HG03457 (cell line): ENCODE data around the gene SPOCK1.

Experiments used
- ATAC-seq: cut with Tn5 transposase; IDR thresholded peaks from one replicate; pipeline ENCODE4 v1.9.1; 2021; ENCODE audit warnings: moderate number of reproducible peaks; ENCODE audit not compliant: unreplicated experiment

SPOCK1 gene

DNA sequence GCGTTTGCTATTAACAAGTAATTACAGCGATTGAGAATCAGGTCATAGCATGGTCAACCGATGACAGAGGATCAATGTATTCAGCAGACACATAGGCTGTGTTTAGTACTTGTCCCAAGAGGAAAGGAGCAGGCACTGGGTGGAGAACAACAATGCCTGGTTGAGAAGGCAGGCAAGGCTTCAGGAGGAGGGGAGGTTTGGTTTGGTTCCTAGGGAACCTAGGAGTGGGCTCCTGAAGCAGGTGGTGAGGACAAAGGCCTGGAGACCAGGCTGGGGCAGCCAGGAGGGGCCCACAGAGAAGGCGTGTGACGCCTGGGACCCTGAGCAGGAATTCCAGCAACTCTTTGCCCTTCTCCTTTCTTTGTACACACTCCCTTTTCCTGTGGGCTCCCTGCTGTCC is 195.6 kb downstream of the SPOCK1 start:
- ATAC-seq = no peak

DNA sequence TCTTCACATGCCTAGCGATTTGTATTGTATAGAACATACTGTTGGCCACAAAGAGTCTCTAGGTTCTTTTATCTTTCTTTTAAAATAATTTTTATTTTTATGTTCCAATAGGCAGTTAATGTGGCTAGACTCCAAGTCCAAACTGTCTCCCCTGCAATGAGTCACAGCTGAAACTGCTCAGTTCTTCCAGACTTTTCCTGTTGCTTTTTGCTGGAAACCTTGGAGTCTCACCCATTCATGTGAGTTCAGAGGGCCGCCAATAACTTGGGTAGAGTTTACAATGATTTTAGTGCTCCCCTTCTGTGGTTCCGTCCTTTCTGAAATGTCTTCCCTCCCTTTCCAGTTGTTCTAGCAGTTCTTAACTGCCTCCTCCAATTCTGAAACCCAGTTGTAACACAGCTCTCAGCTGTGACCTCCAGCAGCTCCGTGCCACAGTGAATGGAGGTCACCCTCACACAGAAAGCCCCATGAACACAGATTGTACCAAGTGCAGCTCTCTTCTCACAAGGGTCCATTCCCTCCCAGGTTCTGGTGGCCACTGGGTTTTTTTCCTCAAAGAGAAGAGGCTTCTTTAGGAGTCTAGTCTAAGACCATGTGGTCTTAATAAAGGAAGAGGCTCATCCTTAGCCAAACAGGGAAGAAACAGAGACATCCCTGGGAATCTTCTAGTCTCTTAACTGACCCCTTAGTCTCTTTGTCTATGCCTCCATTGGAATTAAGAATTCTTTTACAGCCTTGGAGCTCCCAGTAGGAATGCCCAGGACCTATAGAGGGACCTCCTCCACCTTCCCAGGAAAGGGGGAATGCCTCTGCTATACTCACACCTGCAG is 198.5 kb downstream of the SPOCK1 start:
- no peak for ATAC-seq

DNA sequence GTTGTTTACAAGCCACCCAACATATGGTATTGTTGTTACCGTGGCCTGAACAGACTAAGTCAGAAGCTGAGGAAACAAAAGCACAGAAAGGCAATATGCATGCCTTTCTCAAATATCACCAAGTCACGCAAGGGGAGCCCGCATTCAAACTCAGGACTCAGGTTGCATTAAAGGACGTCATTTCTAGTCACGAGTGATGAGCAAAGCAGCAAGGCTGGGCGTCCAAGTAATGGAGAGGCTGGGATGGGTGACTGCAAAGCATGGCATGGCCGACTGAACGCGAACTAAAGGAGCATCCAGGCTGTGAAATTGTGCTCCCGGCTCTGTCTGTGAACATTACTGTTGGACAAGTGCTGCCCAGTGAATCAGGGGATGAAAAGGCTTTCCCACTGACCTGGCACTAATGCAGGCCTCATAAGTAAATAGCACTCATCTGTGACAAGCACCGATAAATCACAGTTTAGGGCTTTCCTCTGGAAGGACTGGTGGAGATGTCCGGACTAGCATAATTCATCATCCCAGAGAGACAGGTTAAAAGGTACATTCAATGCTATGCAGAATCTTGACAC is 202.8 kb downstream of the SPOCK1 start:
- ATAC-seq = no peak

DNA sequence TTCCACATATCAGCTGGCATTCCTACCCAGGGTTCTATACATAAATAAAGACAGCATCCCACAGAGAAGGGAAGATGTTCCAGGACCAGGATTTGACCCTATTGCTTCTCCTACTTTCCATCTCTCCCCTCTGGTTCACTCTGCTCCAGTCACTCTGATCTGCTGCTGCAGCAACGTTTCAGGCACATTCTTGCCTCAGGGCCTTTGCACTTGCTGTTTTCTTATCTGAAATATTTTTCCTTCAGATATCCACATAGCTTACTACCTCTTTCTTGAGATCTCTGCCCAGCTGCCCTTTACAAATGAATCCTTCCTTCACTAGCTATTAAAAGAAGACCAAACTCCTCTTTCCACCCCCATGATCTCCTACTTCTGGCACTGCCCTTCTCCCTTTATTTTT is 204.5 kb downstream of the SPOCK1 start:
- ATAC-seq = no peak

DNA sequence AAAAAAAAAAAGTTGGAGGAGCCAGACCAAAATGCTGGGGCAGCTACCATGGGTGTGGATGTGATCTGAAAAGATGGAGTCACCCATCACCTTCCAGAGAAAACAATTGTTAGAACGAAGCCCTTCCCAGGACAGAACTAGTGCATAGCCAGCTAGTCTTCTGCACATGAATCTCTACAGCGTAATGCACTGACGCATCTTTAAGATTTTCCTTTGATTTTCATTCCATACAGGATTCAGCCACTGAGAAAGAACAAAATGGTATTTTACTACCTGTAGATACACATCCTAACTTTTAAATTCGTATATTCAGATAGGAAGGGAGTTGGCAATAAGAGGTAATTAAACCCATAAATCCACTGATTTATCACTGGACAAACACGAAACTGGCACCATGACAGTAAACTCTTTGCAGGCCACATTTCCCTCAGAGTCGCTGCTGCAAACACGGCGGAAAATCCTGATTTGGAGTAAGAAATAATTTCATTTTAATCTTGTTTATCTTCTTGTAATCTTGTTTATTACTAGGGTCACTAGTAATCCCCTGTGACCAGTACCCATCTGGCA is 206.6 kb downstream of the SPOCK1 start:
- no peak for ATAC-seq

DNA sequence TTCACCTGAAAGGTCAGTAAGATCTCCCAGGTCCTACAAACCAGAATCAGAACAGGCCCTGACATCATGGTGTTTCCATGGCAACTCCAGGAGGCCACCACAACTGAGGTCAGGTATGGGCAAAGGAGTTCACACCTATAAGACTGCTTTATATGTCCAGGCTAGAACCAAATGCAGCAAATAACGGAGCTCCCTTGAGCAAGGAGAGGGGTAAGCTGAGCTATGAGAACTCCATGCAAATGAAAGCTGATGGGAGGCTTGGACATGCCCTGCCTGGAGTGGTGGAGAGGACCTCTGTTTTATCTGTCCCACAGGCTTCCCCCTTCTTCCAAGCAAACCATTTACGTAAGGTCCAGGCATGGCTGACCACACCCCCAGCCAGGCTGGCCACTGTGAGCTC is 207.7 kb downstream of the SPOCK1 start:
- ATAC-seq = no peak

DNA sequence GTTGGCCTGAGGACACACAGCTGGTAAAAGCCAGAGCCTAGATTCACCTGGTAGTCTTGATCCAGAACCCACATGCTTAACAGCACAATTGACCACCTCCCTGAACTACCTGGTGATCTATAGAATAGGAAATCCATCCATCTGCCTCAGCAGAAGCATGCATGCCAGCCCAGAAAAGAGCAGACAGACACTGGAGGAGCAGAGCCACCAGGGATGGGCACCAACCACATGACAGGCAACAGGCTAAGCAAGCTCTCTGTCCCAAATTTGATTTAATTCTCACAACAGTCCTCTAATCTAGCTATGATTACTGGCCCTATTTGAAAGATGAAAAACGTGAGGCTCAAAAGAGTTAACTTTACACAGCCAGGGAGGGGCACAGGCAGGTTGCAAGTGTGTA is 208.1 kb downstream of the SPOCK1 start:
- no peak for ATAC-seq

DNA sequence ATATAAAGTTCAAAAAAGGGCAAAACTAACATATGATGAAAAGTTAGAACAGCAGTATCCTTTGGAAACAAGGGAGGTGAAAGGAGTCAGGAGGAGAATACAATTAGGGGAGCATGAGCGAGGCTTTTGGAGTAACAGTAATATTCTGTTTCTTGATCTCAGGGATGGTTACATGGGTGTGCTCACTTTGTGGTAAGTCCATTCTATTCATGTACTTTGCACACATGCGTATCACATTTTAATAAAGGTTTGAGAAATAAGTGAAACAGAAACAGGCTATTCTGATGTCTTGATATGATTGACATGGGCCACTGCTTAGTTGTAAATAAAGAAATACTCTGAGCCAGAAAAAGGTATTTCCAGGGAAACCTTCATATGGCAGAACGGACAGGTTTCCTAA is 208.8 kb downstream of the SPOCK1 start:
- no peak for ATAC-seq

DNA sequence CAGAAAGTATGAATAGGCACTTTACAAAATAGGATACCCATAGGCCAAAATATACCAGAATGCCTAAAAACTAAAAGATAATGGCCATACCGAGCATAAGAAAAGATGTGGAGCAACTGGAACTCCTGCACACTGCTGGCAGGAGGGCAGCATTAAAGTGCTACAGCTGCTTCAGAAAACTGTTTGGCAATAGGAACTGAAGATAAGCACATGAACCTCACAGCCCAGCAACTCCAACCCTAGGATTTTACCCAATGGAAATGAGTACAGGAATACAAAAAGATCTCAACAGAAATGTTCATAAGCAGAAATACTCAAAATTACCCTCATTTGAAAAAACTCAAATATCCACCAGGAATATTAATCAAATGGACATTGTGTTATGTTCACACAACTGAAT is 209.3 kb downstream of the SPOCK1 start:
- ATAC-seq = no peak

DNA sequence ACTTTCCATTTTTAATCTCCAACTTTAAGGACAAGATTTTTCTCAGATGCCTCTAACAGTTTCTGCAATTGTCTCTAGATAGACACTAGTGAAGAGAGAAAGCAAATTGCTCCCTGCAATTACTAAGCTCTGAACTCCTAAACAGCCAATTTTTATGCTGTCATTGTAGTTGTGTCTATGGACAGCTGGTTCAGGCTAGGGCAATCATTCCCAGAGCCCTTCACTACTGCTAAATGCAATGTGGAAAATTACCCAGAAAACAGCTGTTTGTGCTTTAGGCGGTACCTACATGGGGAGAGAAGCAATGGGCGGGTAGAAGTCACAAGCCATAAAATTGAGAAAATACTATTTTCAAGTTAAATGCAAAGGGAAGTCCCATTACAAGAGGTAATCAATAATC is 211.6 kb downstream of the SPOCK1 start:
- no peak for ATAC-seq

DNA sequence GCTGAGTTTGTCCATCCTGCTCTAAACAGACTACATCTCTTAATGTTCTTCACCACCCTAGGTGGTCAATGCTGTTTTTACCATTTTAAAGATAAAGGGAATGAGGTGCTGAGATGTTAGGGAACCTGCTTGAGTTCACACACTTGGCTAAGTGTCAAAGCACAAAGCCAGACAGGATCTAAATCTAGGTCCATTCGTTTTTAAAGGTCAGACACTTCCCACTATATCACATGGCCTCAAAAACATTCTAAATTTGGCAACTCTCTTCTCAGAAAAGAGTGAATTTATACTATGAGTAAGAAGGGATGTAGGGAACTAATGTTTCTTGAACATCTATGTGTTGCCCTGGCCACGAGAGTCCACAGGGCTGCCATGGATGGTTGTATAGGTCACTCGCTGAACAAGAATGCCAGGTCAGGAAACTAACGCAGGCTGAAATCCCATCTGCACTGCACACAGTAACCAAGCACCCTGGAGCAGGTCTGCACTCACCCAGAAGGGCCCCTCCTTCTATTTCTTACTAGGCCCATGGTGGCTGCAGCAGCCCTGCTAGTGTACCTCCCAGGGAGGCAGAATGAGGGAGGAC is 213.0 kb downstream of the SPOCK1 start:
- no peak for ATAC-seq

DNA sequence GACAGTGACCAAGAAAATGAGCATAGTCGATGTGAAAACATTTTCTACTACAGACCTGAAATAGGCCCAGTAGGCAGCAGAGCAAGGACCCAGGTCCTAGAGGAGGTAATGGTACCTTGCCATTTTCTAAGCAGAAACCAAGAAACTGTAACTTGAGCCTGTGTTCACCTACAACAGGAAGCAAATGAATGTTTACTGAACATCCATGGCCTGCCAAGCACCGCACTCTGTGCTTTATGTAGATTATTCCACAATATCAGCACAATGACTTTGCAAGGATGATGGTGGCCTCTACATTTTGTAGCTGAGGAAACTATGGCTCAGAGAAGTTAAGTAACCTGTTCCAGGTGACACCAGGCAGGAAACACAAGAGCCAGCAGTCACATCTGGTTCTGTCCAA is 215.3 kb downstream of the SPOCK1 start:
- ATAC-seq = no peak

DNA sequence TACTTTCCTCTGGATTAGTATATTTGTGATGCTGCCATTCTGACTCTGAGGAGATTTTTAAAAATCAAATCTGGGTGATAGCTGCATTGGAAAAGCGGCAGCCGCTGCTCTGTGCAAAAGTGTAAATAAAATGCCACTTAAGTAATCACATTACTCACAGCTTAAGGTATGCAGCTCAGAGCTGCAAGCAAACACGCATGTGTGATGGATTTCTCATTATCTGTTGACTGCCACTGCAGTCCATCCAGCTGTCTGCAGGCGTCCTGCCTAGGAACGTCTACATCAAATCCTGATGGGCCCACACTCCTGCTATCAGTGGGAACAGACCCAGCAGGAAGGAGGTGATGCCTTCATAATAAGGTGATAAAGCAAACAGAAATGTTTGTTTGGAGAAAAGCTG is 216.9 kb downstream of the SPOCK1 start:
- ATAC-seq = no peak

DNA sequence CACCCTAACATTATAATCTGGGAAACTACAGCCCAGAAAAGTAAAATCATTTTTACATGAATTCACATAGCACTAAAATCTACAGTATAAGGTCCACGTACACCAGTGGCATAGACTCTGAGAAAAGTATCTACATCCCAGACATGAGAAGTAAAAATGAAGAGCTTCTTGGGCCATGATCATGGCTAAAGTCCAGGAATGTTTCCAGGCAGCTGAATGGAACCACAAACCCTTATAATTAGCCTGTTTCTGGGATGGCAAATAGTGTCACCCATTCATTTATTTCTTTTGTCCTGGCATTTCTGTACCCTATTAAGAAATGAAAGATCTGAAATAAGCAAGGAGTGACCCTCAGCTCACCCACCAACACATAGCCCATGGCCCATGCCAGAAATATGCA is 217.9 kb downstream of the SPOCK1 start:
- ATAC-seq = no peak

DNA sequence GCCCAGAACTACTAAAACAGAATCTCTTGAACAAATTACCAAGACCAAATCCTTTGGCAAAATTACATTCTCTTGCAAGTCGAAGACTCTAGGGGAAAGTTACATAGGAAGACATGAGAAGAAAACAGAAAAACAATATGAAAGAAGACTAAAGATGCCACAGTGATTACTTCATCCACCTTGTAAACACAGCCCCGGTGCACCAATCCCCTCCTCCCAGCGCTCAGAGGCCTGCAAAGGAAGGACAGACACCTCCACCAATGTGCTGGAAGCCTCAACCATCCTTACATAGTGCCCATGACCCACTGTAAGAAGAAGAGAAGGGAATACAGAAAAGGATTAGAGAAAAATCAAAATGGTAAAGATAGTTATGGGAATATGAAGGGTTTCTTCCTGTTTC is 218.5 kb downstream of the SPOCK1 start:
- no peak for ATAC-seq

DNA sequence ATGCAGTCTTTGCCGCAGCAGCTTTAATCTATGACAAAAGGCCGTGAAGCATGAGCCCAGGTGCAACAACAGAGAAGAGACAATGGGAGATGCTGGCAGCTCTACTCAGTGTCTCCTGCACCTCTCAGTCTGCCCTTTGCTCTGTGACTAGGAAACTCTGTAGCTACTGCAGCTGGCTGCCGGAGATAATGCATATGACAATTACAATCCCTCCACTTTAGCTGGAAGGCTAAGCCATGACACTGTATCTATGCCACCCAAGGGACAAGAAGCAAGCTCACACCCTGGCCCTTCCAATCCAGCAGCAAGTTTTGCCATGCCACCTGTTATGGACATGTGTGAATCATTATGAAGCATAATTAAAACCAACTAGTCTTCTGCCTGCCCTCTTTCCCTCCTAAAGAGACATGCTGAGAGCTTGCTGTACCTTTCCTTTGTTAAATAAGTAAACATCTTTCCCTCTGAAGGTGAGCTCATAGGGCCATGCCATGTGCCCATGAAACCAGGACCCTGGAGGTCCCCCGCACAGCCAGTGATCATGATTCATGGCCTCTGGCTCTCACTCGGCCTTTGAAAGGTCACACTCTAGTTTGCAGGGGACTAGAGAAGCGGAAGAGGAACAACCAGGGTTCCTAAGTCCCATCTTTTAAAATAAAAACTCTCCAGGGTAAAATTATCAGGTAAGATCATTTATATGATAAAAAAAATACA is 219.4 kb downstream of the SPOCK1 start:
- ATAC-seq = no peak

DNA sequence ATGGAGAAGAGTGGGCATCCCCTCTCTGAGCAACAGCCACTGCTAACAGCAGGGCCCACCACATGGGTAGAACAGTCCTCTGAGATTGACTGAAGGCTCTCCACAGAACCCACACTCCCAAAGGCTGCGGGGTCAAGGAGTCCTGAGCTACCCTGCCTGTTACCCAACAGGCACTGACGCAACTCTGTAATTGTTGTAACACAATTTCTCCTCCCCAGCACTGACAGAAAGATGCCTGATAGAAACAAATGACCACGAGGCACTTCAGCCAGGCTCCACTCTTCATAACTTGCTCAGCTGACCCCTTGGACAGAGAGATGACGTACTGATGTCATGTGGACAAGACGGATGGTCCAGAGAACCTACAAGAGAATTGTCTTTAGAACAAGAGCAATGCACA is 220.7 kb downstream of the SPOCK1 start:
- ATAC-seq = no peak

DNA sequence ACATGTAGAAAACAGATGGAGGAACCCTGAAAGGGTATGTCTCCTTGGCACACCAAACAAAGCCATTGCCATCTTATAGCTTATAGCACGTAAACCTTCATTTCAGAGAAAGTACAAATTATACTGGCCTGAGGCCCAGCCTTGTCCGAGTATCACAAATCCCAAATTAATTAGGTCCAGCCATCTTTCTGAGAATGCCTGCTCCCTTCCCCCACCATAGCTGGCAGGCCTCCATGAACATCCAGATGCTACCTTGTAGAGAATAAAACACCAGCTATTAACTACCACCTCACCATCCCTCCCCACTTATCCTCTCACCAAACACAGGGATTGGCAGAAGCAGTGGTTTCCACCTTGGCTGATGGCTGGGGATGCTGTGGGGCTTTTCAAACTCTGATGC is 224.0 kb downstream of the SPOCK1 start:
- ATAC-seq = no peak

DNA sequence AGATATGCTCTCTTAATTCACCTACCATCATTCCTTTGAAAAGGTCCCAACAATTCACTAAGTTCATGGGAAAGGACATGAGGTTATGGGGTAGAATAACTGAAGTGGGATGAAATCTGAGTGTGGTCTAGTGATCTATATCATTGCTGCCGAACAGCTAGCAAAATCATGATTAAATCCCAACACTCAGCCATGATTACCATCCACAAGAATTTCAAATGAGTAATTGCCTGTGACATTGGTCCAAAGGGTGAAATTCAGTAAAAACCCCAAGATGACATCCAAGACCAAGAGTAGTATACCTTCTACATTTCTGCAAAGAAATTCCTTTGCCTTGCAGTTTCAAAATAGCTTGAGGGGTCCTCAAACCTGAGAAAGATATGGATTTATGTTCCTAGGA is 225.6 kb downstream of the SPOCK1 start:
- no peak for ATAC-seq

DNA sequence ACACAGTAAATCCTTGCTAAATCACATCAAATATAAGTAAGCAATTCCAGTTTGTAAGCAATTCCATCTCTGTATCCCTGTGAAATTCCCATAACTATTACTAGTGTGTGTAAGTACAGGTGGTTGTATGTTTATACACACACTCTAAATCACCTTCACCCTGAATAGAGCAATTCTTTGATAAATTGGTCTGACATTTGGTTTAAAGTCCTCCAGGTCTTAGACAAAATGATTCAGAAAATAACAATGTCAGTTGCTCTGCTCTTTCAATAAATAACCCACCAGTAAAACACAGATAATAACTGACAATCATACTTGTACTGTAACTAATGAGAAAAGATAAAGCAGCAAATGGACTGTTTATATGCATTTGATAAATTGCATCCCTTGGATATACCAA is 226.3 kb downstream of the SPOCK1 start:
- no peak for ATAC-seq

DNA sequence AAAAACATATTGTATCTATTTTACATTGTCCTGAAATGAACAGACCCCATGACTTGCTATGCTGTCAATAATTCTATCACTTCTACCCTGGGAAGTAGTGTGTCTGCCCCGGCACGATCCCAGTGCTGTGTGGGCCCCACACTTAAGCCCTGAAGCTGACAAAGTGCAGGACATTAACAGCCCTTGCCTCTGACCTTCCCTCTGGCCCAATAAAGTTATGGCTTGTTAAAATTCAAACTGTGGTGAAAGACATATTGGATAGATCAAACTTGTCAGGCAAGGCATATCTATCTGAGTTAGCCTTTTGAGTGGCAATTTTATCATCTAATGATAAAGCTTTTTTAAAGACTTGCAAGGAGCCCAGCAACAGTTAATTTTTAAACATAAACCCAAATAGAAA is 229.2 kb downstream of the SPOCK1 start:
- no peak for ATAC-seq

DNA sequence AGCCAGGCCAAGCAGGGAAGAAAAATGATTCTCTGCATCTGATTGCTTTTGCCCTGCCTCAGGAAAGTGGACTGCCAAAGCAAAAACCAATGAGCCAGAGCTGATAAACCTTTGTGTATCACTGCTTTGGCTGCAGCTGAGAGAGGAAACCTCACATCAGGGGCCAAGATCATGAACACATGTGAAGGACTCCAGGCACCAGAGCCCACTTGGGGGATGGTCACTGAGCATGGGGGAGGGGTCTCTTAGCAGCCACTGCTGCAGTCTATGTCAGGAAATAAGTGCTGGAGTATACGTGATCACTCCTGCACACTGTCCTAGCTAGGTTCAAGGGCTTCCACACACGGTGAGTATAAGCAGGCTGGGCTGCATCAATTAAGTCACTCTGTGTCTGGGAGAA is 229.9 kb downstream of the SPOCK1 start:
- ATAC-seq = no peak
